Smooth muscle cell (in vitro differentiated cells): ENCODE data around the gene STOX2. TPM values are rescaled to one million over a fixed set of nuclear protein-coding genes. Genes with fewer than 3 reads are reported as not detected.

Experiments used
- DNase-seq: peaks from one replicate; lab custom pipeline; 2025; ENCODE audit not compliant: unreplicated experiment; lab: John Stamatoyannopoulos, UW
- H2AFZ ChIP-seq: fragments of 200-600 bp; sonication (generic); 2 replicates; pipeline ENCODE4 v1.6.0; 2016; ENCODE audit warnings: antibody characterized with exemption, low read depth, mild to moderate bottlenecking
- H3F3A ChIP-seq: fragments of 200-600 bp; sonication (generic); 2 replicates; pipeline ENCODE4 v1.6.0; 2017; ENCODE audit warnings: antibody characterized with exemption, low read depth
- H3K27ac ChIP-seq: fragments of 200-600 bp; sonication (generic); 2 replicates; pipeline ENCODE4 v1.5.1; 2016; ENCODE audit warnings: low read depth, mild to moderate bottlenecking
- H3K27me3 ChIP-seq: fragments of 200-600 bp; sonication (generic); 2 replicates; pipeline ENCODE4 v1.6.1; 2016; ENCODE audit warnings: low read depth, mild to moderate bottlenecking
- H3K36me3 ChIP-seq: fragments of 200-600 bp; sonication (generic); 2 replicates; pipeline ENCODE4 v1.5.1; 2016; ENCODE audit warnings: low read depth
- H3K4me1 ChIP-seq: fragments of 200-600 bp; sonication (generic); 2 replicates; pipeline ENCODE4 v1.5.1; 2016; ENCODE audit warnings: low read depth
- H3K4me2 ChIP-seq: fragments of 200-600 bp; sonication (generic); 2 replicates; pipeline ENCODE4 v1.6.0; 2016; ENCODE audit warnings: mild to moderate bottlenecking
- H3K4me3 ChIP-seq: fragments of 200-600 bp; sonication (generic); 2 replicates; pipeline ENCODE4 v1.5.1; 2016; ENCODE audit warnings: mild to moderate bottlenecking
- H3K79me2 ChIP-seq: fragments of 200-600 bp; sonication (generic); 2 replicates; pipeline ENCODE4 v1.6.0; 2016; ENCODE audit warnings: low read depth, mild to moderate bottlenecking
- H3K9ac ChIP-seq: fragments of 200-600 bp; sonication (generic); 2 replicates; pipeline ENCODE4 v1.6.0; 2016; ENCODE audit warnings: low read depth
- H3K9me3 ChIP-seq: fragments of 200-600 bp; sonication (generic); replicated peaks from 2 replicates; pipeline ENCODE4 v1.5.1; 2016; ENCODE audit warnings: low read depth
- H4K20me1 ChIP-seq: fragments of 200-600 bp; sonication (generic); 2 replicates; pipeline ENCODE4 v1.6.0; 2016; ENCODE audit warnings: low read depth
- WGBS: methylation state at CpG from one replicate; pipeline ENCODE4 v1.1.7; 2016; ENCODE audit warnings: low lambda C conversion rate; 5-methylcytosine and 5-hydroxymethylcytosine counted together
- polyA plus RNA-seq: library from polyadenylated mRNA; unstranded; fragments of >200 nt; fragmentation: Nextera tagmentation; extraction: Ambion mirVana; gene quantifications from 2 replicates; pipeline ENCODE4 v1.2.1, GENCODE V29; 2016
- total RNA-seq: library from RNA; depleted of rRNA; stranded (reverse); fragments of >200 nt; gene quantifications from 2 replicates; pipeline ENCODE4 v1.2.3, GENCODE V29; 2014
- TF ChIP-seq, protein P1 (sequence below): fragments of 200-600 bp; sonication (generic); IDR thresholded peaks from 2 replicates; pipeline ENCODE4 v1.5.1; 2017; ENCODE audit warnings: borderline replicate concordance, mild to moderate bottlenecking, antibody characterized with exemption; ENCODE audit not compliant: insufficient read depth, poor library complexity, severe bottlenecking

Gene STOX2
- total and polyA plus RNA-seq, 2 experiments from 2014 or later = 1.3 to 4.2 TPM

DNA sequence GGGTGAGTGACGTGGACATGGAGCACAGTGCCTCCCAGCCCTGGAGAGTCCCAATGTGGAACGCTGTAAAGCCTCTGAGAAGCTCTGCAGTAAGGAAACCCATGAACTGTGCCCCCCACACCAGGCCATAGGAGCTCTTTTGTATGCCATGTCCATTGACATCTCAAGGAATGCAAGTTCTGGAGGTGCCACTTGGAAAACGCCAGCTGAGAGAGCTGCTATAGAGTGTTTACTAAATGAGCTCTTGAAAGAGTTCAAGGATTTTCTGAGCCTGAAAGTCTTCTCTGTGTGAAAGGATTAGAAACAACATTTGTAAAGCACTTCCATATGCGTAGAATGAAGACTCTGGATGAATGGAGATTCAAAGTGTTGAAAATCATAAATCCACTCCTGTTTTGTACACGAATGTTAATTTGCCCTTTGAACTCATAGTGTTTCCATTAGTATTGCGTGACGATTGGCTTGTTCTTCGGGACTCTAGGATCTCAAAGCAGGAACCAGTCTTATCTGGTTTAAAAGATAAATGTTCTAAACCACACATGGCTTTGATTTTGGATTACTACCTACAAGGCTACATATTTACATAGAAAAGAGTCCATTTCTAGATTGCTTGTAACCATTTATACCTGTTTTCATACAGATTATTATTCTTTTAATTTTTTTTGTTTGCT is 41.8 kb upstream of the STOX2 start:
- TF ChIP-seq, protein P1, sequence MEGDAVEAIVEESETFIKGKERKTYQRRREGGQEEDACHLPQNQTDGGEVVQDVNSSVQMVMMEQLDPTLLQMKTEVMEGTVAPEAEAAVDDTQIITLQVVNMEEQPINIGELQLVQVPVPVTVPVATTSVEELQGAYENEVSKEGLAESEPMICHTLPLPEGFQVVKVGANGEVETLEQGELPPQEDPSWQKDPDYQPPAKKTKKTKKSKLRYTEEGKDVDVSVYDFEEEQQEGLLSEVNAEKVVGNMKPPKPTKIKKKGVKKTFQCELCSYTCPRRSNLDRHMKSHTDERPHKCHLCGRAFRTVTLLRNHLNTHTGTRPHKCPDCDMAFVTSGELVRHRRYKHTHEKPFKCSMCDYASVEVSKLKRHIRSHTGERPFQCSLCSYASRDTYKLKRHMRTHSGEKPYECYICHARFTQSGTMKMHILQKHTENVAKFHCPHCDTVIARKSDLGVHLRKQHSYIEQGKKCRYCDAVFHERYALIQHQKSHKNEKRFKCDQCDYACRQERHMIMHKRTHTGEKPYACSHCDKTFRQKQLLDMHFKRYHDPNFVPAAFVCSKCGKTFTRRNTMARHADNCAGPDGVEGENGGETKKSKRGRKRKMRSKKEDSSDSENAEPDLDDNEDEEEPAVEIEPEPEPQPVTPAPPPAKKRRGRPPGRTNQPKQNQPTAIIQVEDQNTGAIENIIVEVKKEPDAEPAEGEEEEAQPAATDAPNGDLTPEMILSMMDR = no peak
- no peaks in the 10 kb centered on the region for H3K36me3 ChIP-seq
- no peak overlapping the region for H2AFZ ChIP-seq
- no peak for DNase-seq
- H3K4me1 ChIP-seq = peaks cover 11% of the 10 kb centered on the region
- H3F3A ChIP-seq = no peaks in the 10 kb centered on the region
- WGBS = 59% methylated on average over 8 of the region's 8 CpGs
- no peaks in the 10 kb centered on the region for H3K27me3 ChIP-seq
- no peaks in the 10 kb centered on the region for H3K9me3 ChIP-seq
- H4K20me1 ChIP-seq = no peaks in the 10 kb centered on the region
- H3K79me2 ChIP-seq = no peaks in the 10 kb centered on the region
- no peak overlapping the region for H3K4me2 ChIP-seq
- H3K27ac ChIP-seq = no peak overlapping the region
- H3K4me3 ChIP-seq = no peak overlapping the region
- no peak overlapping the region for H3K9ac ChIP-seq

DNA sequence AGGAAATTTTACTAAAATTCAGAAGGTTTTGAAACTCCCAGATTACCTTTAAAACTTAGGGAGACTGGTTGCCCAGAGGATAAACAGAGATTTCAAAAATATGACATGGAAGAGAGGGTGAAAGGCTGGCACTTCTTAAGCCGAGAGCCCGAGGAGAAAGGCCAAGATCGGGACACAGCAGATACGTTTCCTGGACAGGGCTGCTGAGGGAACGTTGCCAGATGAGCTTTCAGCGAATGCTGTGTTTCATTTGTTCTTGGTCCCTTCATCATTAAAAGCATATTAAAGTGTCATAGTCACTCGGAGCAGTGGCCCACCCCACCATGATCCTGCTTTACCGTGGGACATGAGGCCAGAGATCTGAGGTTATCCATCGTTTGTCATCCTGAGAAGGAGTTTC is 37.9 kb upstream of the STOX2 start:
- TF ChIP-seq, protein P1 = no peak

DNA sequence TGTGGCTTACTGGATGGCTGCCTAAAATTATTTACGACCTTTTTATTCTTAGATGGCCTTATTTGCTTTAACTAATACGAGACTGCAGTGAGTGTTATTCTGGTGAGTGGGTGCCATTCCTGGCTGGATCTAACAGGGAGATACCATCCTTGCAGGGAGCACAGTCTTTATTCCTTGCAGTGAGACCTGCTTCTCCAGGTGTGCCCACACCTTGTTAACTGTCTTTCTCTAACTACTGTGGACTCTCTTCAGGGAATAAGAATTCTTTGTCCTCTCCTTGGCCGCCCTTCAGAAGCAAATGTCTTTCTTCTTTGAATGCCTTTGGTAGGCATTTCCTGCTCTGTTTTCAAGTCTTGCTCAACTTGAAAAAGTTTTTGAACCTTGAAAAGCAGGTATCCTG is 34.1 kb upstream of the STOX2 start:
- 83% methylated on average over 3 of the region's 3 CpGs for WGBS
- H3F3A ChIP-seq = no peaks in the 10 kb centered on the region
- H3K27me3 ChIP-seq = no peaks in the 10 kb centered on the region
- no peaks in the 10 kb centered on the region for H4K20me1 ChIP-seq
- no peak overlapping the region for H3K27ac ChIP-seq
- DNase-seq = no peak
- H3K4me3 ChIP-seq = no peak overlapping the region
- H3K9ac ChIP-seq = no peak overlapping the region
- H2AFZ ChIP-seq = no peak overlapping the region
- H3K79me2 ChIP-seq = no peaks in the 10 kb centered on the region
- TF ChIP-seq, protein P1 = no peak
- no peaks in the 10 kb centered on the region for H3K4me1 ChIP-seq
- H3K4me2 ChIP-seq = no peak overlapping the region
- H3K9me3 ChIP-seq = no peaks in the 10 kb centered on the region
- no peaks in the 10 kb centered on the region for H3K36me3 ChIP-seq

More for the DNA sequence above, 37.9 kb upstream of the STOX2 start:
- H3K9me3 ChIP-seq = no peaks in the 10 kb centered on the region
- no peaks in the 10 kb centered on the region for H3K27me3 ChIP-seq
- H3K4me1 ChIP-seq = no peaks in the 10 kb centered on the region
- 93% methylated on average over 9 of the region's 9 CpGs for WGBS
- no peak overlapping the region for H2AFZ ChIP-seq
- H4K20me1 ChIP-seq = no peaks in the 10 kb centered on the region
- H3K4me2 ChIP-seq = no peak overlapping the region
- H3F3A ChIP-seq = no peaks in the 10 kb centered on the region
- H3K27ac ChIP-seq = no peak overlapping the region
- no peak overlapping the region for H3K4me3 ChIP-seq
- H3K79me2 ChIP-seq = no peaks in the 10 kb centered on the region
- no peak overlapping the region for H3K9ac ChIP-seq
- H3K36me3 ChIP-seq = no peaks in the 10 kb centered on the region
- no peak for DNase-seq

DNA sequence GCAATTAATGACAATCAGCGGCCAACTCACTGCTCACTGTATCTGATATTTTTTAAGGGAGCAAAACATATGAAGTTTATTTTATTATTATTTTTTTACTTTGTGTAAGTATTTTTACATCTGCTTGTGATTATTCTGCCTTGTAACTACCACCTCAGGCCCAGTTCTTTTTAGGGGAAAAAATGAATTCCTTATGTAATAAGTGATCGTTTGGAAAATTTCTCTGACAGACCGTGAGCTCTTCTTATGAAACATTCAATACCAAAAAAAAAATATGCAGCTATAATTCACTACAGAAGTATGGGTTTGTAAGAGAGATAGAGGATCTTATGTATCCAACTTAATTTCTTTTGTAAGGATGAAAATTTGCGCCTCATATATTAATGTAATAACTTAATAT is 33.5 kb upstream of the STOX2 start:
- WGBS = 95% methylated on average over 4 of the region's 4 CpGs

More for the DNA sequence above, 33.5 kb upstream of the STOX2 start:
- Histone ChIP-seq H4K20me1 (no peaks in the 10 kb centered on the region), H2AFZ (no peak overlapping the region), H3K36me3 (no peaks in the 10 kb centered on the region), H3K27ac (no peak overlapping the region), H3K4me2 (no peak overlapping the region), H3F3A (no peaks in the 10 kb centered on the region), H3K27me3 (no peaks in the 10 kb centered on the region), H3K9ac (no peak overlapping the region), H3K4me1 (no peaks in the 10 kb centered on the region), H3K9me3 (no peaks in the 10 kb centered on the region), H3K79me2 (no peaks in the 10 kb centered on the region), H3K4me3 (no peak overlapping the region)
- DNase-seq = no peak
- TF ChIP-seq, protein P1 = no peak
